GM21825 (cell line): ENCODE results near the gene CDKN2A.
"Not testable (repeated sequence)": the region's sequence is repeated elsewhere in the genome, so short reads cannot be mapped to it uniquely, and the experiment has no call there.

Source experiments
- ATAC-seq: cut with Tn5 transposase; IDR thresholded peaks from one replicate; pipeline ENCODE4 v1.9.1; 2021; ENCODE audit warnings: mild to moderate bottlenecking, moderate library complexity; ENCODE audit not compliant: unreplicated experiment

Gene CDKN2A

GRCh38 chr9:21982861-21983560 lies 11.2 kb downstream of the CDKN2A start:
- ATAC-seq = no peak

- ATAC-seq = no peak
Measured at GRCh38 chr9:21982391-21982790, 11.8 kb downstream of the CDKN2A start.

- no peak for ATAC-seq
Measured at GRCh38 chr9:21976334-21976875, 17.8 kb downstream of the CDKN2A start.

- ATAC-seq = peak; percentile 66
Measured at GRCh38 chr9:21974722-21975409, 19.3 kb downstream of the CDKN2A start.

GRCh38 chr9:21974343-21974721 lies 19.9 kb downstream of the CDKN2A start:
- no peak for ATAC-seq

GRCh38 chr9:21972361-21972760 lies 21.8 kb downstream of the CDKN2A start:
- ATAC-seq = no peak

GRCh38 chr9:21970800-21971640 lies 23.2 kb downstream of the CDKN2A start:
- ATAC-seq = no peak

GRCh38 chr9:21969951-21970799 lies 24.0 kb downstream of the CDKN2A start:
- no peak for ATAC-seq

- ATAC-seq = no peak
Measured at GRCh38 chr9:21969011-21969940, 24.9 kb downstream of the CDKN2A start.

GRCh38 chr9:21968331-21969010 lies 25.7 kb downstream of the CDKN2A start:
- no peak for ATAC-seq

GRCh38 chr9:21967702-21968101 lies 26.5 kb downstream of the CDKN2A start:
- no peak for ATAC-seq

GRCh38 chr9:21967169-21967568 lies 27.0 kb downstream of the CDKN2A start:
- no peak for ATAC-seq

GRCh38 chr9:21966140-21966851 lies 27.9 kb downstream of the CDKN2A start:
- ATAC-seq = no peak

- ATAC-seq = peak; percentile 92
Measured at GRCh38 chr9:21965401-21965951, 28.7 kb downstream of the CDKN2A start.

GRCh38 chr9:21964925-21965385 lies 29.2 kb downstream of the CDKN2A start:
- peak; percentile 58 for ATAC-seq

GRCh38 chr9:21961569-21961968 lies 32.6 kb downstream of the CDKN2A start:
- no peak for ATAC-seq

- ATAC-seq = not testable (repeated sequence)
Measured at GRCh38 chr9:21959268-21959667, 34.9 kb downstream of the CDKN2A start.

GRCh38 chr9:21958833-21959232 lies 35.4 kb downstream of the CDKN2A start:
- ATAC-seq = no peak
